Measurements from ENCODE around the gene RAB40B. TPM values are rescaled to one million over a fixed set of nuclear protein-coding genes. Genes with fewer than 3 reads are reported as not detected.

The RAB40B gene
- total RNA-seq, 1 experiment from 2014 or later, result 22.4 TPM

DNA sequence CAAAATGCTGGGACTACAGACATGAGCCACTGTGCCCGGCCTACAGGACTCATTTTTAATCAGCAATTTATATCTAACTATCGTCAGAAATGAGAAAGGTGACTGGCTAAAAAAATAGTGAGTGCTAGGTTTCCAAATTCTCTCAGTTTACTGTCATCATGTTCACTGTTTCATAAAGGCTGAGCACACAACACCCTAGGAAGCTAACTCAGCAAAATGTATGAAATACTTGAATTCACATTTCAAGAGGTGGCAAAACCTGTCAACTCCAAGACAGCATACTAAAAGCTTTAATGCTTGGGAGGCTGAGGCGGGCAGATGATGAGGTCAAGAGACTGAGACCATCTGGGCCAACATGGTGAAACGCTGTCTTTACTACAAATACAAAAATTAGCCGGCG is 67.0 kb downstream of the RAB40B start:
- peaks cover 45% of the 10 kb centered on the region for H3K36me3 ChIP-seq (ENCODE audit: low read depth, low read length)

DNA sequence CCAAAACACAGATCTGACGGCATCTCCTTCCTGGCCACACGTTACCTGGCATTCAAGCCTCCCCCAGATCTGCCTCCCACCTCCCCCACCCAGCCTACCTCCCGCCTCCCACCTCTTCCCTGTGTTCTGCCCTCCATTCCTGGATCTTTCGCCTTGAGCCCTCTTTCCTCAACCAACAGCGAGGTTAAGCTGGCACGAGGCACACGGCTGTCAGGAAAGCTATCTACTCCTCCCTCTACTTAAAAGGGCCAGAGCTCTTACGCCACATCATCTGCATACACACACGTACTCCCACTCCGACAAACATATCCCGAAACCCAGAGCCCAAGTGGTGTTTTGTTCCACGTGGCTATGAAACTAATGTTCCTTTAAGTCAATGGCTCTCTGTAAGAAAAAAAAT is 68.3 kb downstream of the RAB40B start:
- Histone ChIP-seq H3K4me3 (ENCODE audit: low read length) (no peak overlapping the region), H4K20me1 (ENCODE audit: low read length) (peaks cover 14% of the 10 kb centered on the region), H3K79me2 (ENCODE audit: low read length) (peaks cover 58% of the 10 kb centered on the region), H2AFZ (ENCODE audit: low read length) (no peak overlapping the region), H3F3A (ENCODE audit: low read length, unreplicated experiment) (no peaks in the 10 kb centered on the region), H3K9me3 (ENCODE audit: low read length) (no peaks in the 10 kb centered on the region), H3K4me1 (ENCODE audit: insufficient read depth, low read length) (no peaks in the 10 kb centered on the region), H3K27ac (ENCODE audit: low read length) (no peak overlapping the region), H3K9me2 (replicated peaks; ENCODE audit: low read length) (no peaks in the 10 kb centered on the region), H3K9ac (ENCODE audit: low read length) (no peak overlapping the region), H3K27me3 (ENCODE audit: low read length) (no peaks in the 10 kb centered on the region), H3K36me3 (ENCODE audit: low read depth, low read length) (peaks cover 52% of the 10 kb centered on the region), H3K4me2 (ENCODE audit: low read length) (no peak overlapping the region)
- ChIA-PET POLR2A (ENCODE audit: unreplicated experiment) (no interaction called here), CTCF (no interaction called here)
- intact Hi-C loops (cut with micrococcal nuclease), result no loop called here
- no peak for TF ChIP-seq EZH2 (IDR thresholded peaks at IDR 0.05; ENCODE audit: low read length, unreplicated experiment)
- TF ChIP-seq, protein P1, sequence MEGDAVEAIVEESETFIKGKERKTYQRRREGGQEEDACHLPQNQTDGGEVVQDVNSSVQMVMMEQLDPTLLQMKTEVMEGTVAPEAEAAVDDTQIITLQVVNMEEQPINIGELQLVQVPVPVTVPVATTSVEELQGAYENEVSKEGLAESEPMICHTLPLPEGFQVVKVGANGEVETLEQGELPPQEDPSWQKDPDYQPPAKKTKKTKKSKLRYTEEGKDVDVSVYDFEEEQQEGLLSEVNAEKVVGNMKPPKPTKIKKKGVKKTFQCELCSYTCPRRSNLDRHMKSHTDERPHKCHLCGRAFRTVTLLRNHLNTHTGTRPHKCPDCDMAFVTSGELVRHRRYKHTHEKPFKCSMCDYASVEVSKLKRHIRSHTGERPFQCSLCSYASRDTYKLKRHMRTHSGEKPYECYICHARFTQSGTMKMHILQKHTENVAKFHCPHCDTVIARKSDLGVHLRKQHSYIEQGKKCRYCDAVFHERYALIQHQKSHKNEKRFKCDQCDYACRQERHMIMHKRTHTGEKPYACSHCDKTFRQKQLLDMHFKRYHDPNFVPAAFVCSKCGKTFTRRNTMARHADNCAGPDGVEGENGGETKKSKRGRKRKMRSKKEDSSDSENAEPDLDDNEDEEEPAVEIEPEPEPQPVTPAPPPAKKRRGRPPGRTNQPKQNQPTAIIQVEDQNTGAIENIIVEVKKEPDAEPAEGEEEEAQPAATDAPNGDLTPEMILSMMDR (conservative IDR thresholded peaks at IDR 0.05; ENCODE audit: low read depth, low read length), result no peak
- TF ChIP-seq EZH2phosphoT487 (IDR thresholded peaks at IDR 0.05; ENCODE audit: borderline replicate concordance, low read length), result no peak
- no TSS peak for BruUV-seq (replicated peaks)
- ATAC-seq (no peak), DNase-seq (no peak)

More for the DNA sequence above, 67.0 kb downstream of the RAB40B start:
- H3K9me2 ChIP-seq (replicated peaks; ENCODE audit: low read length), result no peaks in the 10 kb centered on the region
- CTCF ChIA-PET, result no interaction called here
- peaks cover 14% of the 10 kb centered on the region for H4K20me1 ChIP-seq (ENCODE audit: low read length)
- no peaks in the 10 kb centered on the region for H3K9me3 ChIP-seq (ENCODE audit: low read length)
- H3K27ac ChIP-seq (ENCODE audit: low read length), result no peak overlapping the region
- no peak overlapping the region for H3K4me3 ChIP-seq (ENCODE audit: low read length)
- peaks cover 71% of the 10 kb centered on the region for H3K79me2 ChIP-seq (ENCODE audit: low read length)
- POLR2A ChIA-PET (ENCODE audit: unreplicated experiment), result no interaction called here
- H3K4me1 ChIP-seq (ENCODE audit: insufficient read depth, low read length), result no peaks in the 10 kb centered on the region
- no peaks in the 10 kb centered on the region for H3F3A ChIP-seq (ENCODE audit: low read length, unreplicated experiment)
- no TSS peak for BruUV-seq (replicated peaks)
- TF ChIP-seq, protein P1 (conservative IDR thresholded peaks at IDR 0.05; ENCODE audit: low read depth, low read length), result no peak
- no peak overlapping the region for H3K9ac ChIP-seq (ENCODE audit: low read length)
- no peak overlapping the region for H3K4me2 ChIP-seq (ENCODE audit: low read length)
- H3K27me3 ChIP-seq (ENCODE audit: low read length), result no peaks in the 10 kb centered on the region
- H2AFZ ChIP-seq (ENCODE audit: low read length), result no peak overlapping the region
- intact Hi-C loops (cut with micrococcal nuclease), result no loop called here
- ATAC-seq (no peak), DNase-seq (no peak)

DNA sequence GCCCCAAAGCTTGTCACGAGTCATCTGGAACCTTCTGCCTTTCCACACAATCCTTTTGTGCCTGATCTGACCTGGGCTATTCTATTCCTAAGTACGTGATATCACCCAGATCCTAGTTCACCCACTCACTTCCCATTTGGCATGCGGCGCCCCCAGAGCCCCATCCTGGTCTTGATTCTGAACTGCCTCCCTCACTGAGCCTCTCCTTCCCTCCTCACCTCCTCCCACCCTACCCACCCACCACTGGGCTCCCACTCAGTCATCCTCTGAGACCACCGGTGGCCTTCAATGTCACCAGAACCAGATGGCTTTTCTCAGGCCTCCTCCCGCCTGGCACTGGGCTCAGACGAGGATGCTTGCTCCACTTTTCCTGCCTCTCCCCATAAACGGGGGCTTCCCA is 68.8 kb downstream of the RAB40B start:
- no peak for ATAC-seq
- Histone ChIP-seq H3K9me3 (ENCODE audit: low read length) (no peaks in the 10 kb centered on the region), H3K4me1 (ENCODE audit: insufficient read depth, low read length) (no peaks in the 10 kb centered on the region), H4K20me1 (ENCODE audit: low read length) (peaks cover 12% of the 10 kb centered on the region), H3K27ac (ENCODE audit: low read length) (no peak overlapping the region), H3K36me3 (ENCODE audit: low read depth, low read length) (peaks cover 55% of the 10 kb centered on the region), H2AFZ (ENCODE audit: low read length) (no peak overlapping the region), H3K9me2 (replicated peaks; ENCODE audit: low read length) (no peaks in the 10 kb centered on the region), H3K27me3 (ENCODE audit: low read length) (no peaks in the 10 kb centered on the region), H3K9ac (ENCODE audit: low read length) (no peak overlapping the region), H3F3A (ENCODE audit: low read length, unreplicated experiment) (no peaks in the 10 kb centered on the region), H3K79me2 (ENCODE audit: low read length) (peaks cover 53% of the 10 kb centered on the region), H3K4me2 (ENCODE audit: low read length) (no peak overlapping the region), H3K4me3 (ENCODE audit: low read length) (no peak overlapping the region)
- no peak for DNase-seq
- BruUV-seq (replicated peaks), result no TSS peak
- ChIA-PET POLR2A (ENCODE audit: unreplicated experiment) (no interaction called here), CTCF (no interaction called here)
- no peak for TF ChIP-seq EZH2 (IDR thresholded peaks at IDR 0.05; ENCODE audit: low read length, unreplicated experiment)
- no peak for TF ChIP-seq EZH2phosphoT487 (IDR thresholded peaks at IDR 0.05; ENCODE audit: borderline replicate concordance, low read length)
- TF ChIP-seq, protein P1 (conservative IDR thresholded peaks at IDR 0.05; ENCODE audit: low read depth, low read length), result no peak
- intact Hi-C loops (cut with micrococcal nuclease), result no loop called here
